ENCODE results near the gene NEUROD6.

- TF ChIP-seq ZNF747 (tag by site-specific recombination; IDR thresholded peaks at IDR 0.05) (no peak), ZNF292 (tag by site-specific recombination; IDR thresholded peaks at IDR 0.05; ENCODE audit: borderline replicate concordance, low read depth) (no peak), ZBTB21 (tag by site-specific recombination; IDR thresholded peaks at IDR 0.05) (no peak), ZBTB1 (tag by site-specific recombination; IDR thresholded peaks at IDR 0.05) (no peak), ZNF148 (tag by site-specific recombination; IDR thresholded peaks at IDR 0.05; ENCODE audit: borderline replicate concordance) (no peak), ZIC2 (tag by site-specific recombination; IDR thresholded peaks at IDR 0.05) (no peak)
- TF ChIP-seq, protein P1, sequence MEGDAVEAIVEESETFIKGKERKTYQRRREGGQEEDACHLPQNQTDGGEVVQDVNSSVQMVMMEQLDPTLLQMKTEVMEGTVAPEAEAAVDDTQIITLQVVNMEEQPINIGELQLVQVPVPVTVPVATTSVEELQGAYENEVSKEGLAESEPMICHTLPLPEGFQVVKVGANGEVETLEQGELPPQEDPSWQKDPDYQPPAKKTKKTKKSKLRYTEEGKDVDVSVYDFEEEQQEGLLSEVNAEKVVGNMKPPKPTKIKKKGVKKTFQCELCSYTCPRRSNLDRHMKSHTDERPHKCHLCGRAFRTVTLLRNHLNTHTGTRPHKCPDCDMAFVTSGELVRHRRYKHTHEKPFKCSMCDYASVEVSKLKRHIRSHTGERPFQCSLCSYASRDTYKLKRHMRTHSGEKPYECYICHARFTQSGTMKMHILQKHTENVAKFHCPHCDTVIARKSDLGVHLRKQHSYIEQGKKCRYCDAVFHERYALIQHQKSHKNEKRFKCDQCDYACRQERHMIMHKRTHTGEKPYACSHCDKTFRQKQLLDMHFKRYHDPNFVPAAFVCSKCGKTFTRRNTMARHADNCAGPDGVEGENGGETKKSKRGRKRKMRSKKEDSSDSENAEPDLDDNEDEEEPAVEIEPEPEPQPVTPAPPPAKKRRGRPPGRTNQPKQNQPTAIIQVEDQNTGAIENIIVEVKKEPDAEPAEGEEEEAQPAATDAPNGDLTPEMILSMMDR (tag by site-specific recombination; IDR thresholded peaks at IDR 0.05), result no peak
Observed at GRCh38 chr7:31310321-31310935, 30.1 kb downstream of the NEUROD6 start.
